ENCODE results near the gene SLC35F6.
"Not testable (repeated sequence)": the region's sequence is repeated elsewhere in the genome, so short reads cannot be mapped to it uniquely, and the experiment has no call there.

The SLC35F6 gene

DNA sequence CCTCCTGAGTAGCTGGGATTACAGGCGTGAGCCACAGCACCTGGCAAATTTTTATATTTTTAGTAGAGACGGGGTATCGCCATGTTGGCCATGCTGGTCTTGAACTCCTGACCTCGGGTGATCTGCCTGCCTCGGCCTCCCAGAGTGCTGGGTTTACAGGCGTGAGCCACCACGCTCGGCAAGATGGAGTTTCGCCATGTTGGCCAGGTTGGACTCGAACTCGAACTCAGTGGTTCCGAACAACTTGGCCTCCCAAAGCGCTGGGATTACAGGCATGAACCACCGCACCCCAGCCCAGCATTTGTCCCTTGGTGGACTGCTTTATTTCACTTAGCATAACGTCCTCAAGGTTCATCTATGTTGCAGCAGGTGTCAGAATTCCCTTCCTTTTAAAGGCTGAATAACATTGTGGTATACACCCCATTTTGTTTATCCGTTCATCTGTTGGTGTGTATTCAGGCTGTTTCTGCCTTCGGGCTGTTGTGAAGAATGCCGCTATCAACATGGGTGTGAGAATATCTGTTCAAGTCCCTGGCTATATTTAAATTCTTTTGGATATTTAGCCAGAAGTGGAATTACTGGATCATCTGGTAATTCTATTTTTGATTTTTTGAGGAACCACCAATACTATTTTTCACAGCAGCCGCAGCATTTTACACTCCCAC, 20.6 kb downstream of the SLC35F6 start:
- no peak for DNase-seq (ENCODE audit: low read depth, low spot score)

DNA sequence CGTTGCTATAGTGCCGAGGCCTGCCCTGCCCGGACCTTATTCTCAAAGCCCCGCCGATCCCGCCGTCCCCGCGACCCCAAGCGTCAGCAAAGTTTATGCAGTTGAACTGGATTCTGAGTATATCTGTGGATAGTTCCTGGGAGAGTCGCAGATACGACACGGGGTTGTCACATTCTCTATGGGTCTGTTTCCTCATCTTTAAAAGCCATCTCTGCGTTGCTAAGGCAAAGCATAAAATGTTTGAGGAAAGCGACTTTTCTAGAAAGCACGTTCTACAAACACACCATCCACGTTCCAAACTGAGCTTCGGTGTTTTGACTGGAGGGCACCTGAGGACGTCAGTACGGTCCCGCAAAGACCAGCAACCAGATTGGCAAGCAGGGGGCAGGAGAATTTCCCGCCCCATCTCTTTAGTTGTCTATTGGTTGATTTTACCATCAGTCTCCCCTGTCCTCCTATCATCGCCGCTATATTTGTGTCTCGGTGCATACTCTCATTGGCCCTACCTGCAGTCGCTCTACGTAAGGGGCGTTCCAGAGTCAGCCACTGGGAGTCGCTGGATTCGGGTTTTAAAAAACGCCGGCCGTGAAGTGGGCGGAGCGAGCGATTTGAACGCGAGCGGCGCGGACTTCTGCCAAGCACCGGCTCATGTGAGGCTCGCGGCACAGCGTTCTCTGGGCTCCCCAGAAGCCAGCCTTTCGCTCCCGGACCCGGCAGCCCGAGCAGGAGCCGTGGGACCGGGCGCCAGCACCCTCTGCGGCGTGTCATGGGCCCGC, 21.5 kb downstream of the SLC35F6 start, which contains the start of gene CENPA:
CENPA (plus strand) TSS at position 626 of the 776 bp plus-strand sequence; CDS start at position 767, 141 bp downstream.
- DNase-seq (ENCODE audit: low read depth, low spot score) = peak; percentile 98

DNA sequence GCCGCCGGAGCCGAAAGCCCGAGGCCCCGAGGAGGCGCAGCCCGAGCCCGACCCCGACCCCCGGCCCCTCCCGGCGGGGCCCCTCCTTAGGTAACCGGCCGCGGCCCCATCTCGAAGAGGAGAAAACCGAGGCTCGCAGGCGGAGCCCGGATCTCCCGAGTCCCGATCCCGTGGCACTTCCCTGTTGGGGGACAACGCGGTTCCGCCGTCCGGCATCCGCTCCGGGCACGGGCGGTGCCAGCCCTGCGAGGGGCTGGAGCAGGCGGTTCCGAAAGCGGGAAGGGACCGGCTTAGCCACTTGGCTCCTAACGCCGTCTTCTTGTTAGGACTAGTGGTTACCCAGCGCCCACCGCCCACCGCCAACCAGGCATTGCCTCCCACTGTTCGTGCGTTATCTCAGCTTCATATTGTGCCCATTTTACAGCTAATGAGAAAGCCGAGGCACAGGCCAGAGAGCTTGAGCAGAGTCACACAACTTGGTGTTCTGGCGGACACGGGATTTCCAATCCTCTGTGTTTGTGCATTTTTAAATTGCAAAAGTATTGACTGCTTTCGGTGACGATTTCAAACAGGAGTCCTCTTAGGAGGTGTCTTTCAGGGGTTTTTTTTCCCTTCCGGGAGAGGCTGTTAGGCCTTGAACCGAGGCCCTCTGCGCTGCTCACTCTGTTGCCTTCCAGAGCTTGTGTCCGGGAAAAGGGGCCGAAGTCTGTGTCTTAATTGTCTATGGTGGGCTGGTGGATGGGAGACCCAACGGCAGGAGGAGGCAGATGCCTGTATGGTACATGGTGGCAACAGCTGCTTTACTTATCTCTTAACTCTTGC, 22.3 kb downstream of the SLC35F6 start:
- no peak for DNase-seq (ENCODE audit: low read depth, low spot score)

DNA sequence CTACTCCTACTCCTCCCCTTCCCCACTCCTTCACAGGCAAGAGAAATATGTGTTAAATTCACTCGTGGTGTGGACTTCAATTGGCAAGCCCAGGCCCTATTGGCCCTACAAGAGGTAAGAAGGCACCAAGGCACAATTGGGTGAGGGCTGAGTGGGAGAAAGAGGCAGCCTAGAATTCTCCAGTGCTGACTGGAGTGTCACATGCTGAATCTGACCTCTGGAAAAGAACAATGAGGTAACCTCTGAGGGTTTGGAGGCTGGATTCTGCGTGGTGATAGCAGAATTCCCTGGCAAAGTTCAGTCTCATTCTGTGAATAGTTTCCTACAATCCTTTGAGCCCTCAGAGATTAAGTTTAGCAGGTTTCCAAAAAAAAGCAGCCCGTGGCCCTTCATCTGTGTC, 28.6 kb downstream of the SLC35F6 start:
- no peak for DNase-seq (ENCODE audit: low read depth, low spot score)

DNA sequence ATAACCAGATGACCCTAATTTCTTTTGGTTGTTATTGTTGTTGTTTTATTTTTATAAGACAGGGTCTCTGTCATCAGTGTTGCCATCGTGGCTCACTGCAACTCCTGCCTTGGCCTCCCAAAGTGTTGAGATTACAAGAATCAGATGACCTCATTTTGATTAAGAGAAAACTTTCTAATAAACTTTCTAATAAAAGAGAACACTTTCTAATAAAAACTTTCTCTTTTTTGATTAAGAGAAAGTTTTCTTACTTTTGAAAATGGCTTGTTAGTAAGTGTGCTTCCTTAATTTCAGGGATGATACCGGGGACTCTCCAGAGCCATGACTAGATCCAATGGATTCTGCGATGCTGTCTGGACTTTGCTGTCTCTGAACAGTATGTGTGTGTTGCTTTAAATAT, 29.4 kb downstream of the SLC35F6 start:
- DNase-seq (ENCODE audit: low read depth, low spot score) = no peak

DNA sequence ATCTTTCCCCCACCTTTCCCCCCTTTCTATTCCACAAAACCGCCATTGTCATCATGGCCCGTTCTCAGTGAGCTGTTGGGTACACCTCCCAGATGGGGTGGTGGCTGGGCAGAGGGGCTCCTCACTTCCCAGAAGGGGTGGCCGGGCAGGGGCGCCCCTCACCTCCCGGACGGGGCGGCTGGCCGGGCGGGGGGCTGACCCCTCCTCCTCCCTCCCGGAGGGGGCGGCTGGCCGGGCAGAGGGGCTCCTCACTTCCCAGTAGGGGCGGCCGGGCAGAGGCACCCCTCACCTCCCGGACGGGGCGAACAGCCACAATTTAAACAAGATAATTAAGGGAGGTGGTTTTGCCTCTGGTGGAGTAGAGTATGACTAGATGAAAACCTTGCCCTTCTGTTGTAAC, 31.1 kb downstream of the SLC35F6 start:
- DNase-seq (ENCODE audit: low read depth, low spot score) = not testable (repeated sequence)

DNA sequence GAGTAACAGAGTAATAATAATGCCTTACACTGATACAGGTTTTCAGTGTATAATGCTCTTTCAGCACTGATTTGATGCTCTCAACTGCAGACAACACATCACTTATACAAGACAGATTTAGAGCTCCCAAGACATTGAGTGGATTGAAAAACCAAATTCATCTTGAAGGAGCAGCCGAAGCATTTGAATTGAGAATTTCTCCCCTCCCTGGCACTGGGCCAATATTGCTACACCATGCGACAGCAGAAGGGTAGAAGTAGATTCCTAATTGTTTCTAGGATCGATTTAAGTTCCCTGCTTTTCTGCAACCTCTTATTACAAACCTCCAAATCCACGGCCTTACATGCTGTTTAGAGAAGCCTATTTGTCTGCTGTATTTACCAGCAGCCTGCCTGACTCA, 37.2 kb downstream of the SLC35F6 start:
- DNase-seq (ENCODE audit: low read depth, low spot score) = no peak

DNA sequence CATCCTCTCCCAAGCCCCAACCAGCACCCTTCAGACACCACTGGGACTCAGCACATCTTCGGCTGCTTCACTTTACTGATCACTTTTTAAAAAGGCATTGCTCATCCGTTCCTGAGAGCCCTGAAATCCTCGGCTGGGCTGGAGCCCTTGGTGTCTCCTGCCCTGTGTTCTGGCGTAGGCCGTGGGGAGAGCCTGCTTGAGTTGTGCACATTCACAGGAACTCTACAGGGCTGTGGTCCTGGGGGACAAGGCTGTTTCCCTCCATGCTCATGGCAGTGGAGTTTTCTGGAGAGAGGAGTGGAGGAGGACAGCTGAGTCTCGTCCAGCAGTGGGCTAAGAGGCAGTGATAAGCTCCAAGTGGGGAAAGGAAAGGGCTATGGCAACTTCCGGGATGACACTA, 37.7 kb downstream of the SLC35F6 start:
- DNase-seq (ENCODE audit: low read depth, low spot score) = no peak

DNA sequence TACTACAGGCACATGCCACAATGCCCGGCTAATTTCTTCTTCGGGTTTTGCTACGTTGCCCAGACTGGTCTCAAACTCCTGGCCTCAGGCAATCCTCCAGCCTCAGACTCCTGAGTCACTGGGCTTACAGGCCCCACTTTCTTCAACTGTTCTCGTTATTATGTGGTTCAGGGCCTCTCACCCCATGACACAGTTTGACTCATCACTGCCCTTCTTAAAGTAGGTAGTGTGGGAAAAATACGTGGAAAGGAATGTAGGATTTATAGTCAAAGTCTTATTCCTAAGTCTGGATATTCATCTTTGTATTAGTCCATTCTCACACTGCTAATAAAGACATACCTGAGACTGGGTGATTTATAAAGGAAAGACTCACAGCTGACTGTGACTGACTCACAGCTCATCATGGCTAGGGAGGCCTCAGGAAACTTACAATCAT, 41.2 kb downstream of the SLC35F6 start:
- DNase-seq (ENCODE audit: low read depth, low spot score) = no peak

DNA sequence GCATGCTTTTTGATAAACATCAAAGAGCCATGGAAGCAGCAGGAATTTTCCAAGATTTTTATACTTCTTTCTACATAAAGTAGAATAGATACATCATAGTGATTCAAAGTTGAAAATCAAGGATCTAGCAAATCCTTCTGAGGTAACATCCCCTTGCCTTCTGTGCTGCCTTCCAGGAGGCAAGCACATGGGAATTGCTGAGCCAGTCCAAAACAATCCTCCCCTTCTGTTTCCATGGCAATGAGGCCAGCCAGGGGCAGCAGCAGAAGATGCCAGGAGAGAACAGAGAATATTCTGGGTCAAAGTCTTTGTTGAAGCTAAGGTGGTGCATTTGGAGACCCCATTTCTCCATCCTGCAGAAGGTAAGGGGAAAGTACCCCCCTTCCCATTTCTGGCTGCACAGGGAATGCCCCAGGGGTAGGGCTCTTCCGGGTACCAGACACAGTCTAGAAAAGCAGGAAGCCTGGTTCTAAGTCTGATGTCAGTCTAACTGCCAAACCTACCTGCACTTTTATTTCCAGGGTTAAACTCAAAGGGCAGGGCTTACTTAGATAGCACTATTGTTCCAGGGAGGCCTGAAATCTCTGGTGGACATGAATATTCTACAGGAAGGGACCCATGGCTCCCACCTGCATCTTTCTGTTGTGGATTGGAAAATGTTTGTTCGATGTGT, 43.8 kb downstream of the SLC35F6 start:
- DNase-seq (ENCODE audit: low read depth, low spot score) = no peak

DNA sequence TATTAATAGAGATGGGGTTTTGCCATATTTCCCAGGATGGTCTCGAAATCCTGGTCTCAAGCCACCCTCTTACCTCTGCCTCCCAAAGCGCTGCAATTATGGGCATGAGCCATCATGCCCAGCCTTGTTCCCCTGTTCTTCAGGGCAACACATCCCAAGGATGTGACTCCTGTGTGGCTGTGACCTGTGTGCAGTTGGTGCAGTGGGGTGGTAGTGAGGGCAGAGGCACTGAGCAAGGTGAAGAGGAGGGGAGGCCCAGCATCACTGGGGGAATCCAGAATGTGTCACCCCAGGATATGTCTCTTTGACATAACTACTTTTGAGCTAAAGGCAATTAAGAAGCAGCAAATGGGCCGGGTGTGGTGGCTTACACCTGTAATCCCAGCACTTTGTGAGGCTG, 45.1 kb downstream of the SLC35F6 start:
- no peak for DNase-seq (ENCODE audit: low read depth, low spot score)

DNA sequence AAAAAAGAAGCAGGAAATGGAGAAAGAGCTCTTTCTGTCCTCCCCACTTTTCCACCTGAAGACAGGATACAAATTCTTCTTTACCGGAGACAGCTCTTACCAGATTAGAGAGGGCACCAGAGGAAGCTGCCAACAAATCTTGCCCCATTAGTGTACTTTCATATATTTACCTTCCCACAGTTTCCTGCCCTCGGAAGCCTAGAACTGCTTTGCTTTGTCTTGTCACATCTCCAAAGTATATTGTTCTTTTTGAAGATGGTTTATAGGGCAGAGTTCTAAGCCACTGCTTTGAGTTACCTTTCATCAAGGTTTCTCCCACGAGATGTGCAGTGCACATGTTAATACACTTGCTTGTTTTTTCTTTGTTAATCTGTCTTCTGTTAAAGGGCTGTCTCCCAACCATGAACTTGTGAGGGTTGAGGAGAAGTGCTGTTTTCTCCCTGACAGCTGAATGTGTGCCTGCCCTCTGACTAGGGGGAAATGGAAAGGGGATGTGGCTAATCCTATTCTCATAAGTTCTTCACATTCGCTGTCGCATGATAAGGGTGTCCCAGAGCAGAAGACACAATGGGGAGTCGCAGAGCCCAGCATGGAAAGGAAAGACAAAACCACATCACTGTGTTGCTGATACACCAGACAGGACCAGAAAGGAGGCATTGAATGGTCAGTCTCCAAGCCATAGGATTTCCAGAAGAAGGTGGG, 45.9 kb downstream of the SLC35F6 start:
- DNase-seq (ENCODE audit: low read depth, low spot score) = no peak

DNA sequence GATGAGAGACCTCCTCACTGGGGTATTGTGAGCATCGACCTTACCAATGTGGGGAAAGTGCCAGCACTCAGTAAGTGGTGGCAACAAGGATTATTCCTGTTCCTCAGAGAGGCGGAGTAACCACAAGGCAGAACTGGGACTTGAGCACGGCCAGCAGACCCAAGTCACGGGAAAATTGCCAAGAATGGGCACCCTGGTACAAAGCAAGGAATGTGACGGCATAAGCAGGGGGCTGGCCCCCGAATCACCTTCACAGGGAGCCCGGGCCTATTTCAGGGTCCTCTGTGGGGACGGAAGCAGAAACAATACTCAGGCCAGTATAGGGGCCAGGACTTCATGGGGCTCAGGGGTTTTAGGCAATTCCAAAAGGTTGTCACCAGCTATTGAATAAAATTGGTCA, 47.2 kb downstream of the SLC35F6 start:
- no peak for DNase-seq (ENCODE audit: low read depth, low spot score)

DNA sequence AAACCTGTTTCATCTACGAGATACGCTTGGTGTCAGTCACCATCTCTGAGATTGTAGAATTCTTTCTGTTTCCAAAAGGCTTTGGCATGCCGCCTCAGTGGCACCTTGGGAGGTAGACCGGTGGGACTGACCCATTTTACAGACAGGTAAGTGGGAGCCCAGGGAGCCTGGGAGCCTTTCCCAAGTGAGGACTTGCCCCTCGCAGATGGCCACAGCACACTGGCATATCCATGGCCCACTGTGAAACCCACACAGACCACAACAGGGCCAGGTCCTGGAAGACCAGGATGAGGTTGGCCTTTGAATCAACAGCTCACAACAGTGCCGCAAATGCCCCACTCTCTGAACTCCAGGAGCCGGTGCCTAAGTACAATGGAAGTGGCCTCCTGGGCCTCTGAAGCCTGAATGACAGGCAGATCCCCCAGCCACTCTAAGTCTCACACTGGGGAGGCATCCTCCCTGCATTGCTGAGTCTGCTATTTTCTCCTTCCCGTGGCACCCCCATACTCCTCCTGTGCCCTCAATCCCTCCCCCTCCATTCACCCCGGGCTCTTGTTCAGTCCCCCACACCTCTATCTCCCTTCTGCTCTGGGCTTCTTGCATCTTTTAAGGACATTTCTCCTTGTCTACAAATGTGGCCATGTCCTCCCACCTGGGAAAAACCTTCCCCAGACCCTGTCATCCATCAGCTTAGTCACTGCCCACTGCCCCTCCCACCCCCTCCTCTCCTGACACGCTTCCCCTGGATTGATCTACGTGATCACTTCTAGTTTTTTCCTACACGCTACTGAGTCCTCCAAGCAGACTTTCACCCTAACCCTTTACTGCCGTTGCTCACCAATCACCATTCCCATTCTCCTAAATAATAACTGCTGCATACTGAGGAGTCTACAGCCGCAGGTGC, 48.0 kb downstream of the SLC35F6 start:
- no peak for DNase-seq (ENCODE audit: low read depth, low spot score)

DNA sequence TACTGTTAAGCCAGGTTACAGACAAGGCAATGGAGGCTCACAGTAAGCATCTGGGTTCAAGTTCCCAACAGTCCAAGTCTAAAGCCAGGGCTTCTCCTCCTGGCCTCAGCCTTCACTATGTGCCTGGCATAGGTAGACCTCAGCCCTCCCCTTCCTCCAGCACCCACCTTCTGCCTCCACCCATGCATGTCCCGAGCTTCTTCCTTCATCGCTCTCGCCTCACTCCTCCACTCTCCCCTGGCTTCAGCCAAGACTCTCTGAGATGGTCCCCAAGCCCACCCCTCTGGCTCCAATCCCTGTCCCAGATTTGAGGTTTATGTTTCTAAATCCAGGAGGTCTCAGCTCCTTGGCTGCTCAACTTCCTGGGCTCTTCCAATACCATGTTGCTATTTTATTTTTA, 48.6 kb downstream of the SLC35F6 start:
- no peak for DNase-seq (ENCODE audit: low read depth, low spot score)

DNA sequence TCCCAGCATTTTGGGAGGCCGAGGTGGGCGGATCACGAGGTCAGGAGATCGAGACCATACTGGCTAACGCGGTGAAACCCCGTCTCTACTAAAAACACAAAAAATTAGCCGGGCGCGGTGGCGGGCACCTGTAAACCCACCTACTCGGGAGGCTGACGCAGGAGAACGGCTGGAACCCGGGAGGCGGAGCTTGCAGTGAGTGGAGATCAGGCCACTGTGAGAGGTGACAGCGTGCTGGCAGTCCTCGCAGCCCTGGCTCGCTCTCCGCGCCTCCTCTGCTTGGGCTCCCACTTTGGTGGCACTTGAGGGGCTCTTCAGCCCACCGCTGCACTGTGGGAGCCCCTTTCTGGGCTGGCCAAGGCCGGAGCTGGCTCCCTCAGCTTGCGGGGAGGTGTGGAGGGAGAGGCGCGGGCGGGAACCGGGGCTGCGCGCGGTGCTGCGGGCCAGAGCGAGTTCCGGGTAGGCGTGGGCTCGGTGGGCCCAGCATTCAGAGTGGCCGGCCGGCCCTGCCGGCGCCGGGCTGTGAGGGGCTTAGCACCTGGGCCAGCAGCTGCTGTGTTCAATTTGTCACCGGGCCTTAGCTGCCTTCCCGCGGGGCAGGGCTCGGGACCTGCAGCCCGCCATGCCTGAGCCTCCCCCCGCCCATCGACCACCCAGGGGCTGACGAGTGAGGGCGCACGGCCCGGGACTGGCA, 50.1 kb downstream of the SLC35F6 start:
- not testable (repeated sequence) for DNase-seq (ENCODE audit: low read depth, low spot score)

DNA sequence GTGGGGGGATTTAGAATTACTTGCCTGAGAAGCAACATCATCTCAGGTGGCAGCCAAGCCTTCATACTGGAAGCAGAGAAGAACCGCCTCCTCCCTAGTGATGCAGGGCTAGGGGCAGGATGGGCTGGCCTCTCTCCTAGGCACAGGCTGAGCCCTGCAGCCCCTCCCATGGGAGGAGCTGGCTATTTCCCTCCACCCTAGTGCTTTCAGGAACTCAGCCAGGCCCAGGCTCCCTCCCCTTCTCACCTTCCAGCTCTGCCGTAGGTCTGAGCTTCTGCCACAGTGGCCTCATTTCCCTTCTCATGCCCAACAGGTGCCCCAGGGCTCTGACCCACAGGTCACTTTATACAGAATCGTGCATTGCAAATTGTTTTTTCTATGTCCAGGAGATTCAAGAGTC, 52.8 kb downstream of the SLC35F6 start:
- DNase-seq (ENCODE audit: low read depth, low spot score) = no peak

DNA sequence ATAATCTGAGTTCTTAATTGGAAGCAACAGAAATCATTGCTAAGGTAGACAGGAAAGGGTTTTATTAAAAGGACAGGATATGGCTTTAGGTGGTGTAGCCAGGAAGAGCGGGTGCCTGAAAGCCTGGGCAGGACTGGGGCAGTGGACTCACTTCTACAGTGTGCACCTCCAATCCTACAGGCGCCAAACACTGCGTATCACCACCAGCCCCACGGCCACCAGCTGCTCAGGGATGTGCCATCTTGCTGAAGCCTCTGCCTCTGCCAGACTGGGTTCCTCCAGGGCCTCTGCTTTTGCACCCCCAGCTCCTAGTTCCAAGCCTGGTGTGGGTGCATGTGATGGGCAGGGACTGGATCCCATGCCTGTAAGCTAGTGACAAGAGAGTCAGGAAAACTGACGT, 54.2 kb downstream of the SLC35F6 start:
- no peak for DNase-seq (ENCODE audit: low read depth, low spot score)

DNA sequence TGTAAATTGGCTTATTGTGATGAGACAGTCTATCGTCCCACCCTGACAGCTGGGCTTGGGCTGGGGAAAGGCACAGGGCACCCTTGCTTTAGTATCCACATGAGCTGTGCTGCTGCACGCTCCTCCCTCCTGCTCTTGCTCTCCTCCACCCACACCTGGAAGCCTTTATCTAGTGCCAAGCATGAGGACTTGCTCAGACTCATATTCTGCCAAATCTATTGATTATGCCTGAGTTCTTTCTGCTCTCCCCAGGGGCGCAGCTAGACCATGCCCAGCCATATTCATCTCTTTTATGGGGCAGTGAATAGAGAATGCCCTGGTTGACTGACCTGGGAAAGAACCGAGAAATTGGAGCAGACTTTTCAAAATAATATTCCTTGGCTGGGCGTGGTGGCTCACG, 54.9 kb downstream of the SLC35F6 start:
- DNase-seq (ENCODE audit: low read depth, low spot score) = no peak

Measured in brain pericyte (primary cell).